GM23248 (cell line): ENCODE results near the gene BAX. TPM values are rescaled to one million over a fixed set of nuclear protein-coding genes. Genes with fewer than 3 reads are reported as not detected.

ENCODE experiments used
- DNase-seq: peaks from one replicate; pipeline ENCODE4 v3.0.0-alpha.2; 2015
- H2AFZ ChIP-seq: fragments of 200-600 bp; sonication (generic); 2 replicates; pipeline ENCODE4 v1.6.1; 2016; ENCODE audit warnings: antibody characterized with exemption
- H3F3A ChIP-seq: fragments of 200-600 bp; sonication (generic); 2 replicates; pipeline ENCODE4 v1.6.1; 2016; ENCODE audit warnings: mild to moderate bottlenecking, antibody characterized with exemption, mixed run types; ENCODE audit not compliant: insufficient read depth
- H3K27ac ChIP-seq: fragments of 200-600 bp; sonication (generic); 2 replicates; pipeline ENCODE4 v1.5.1; 2016; ENCODE audit warnings: mild to moderate bottlenecking
- H3K27me3 ChIP-seq: fragments of 200-600 bp; sonication (generic); replicated peaks from 2 replicates; pipeline ENCODE4 v1.6.1; 2016; ENCODE audit warnings: mild to moderate bottlenecking; ENCODE audit not compliant: insufficient read depth
- H3K36me3 ChIP-seq: fragments of 200-600 bp; sonication (generic); 2 replicates; pipeline ENCODE4 v1.6.1; 2016; ENCODE audit warnings: low read depth, mild to moderate bottlenecking
- H3K4me1 ChIP-seq: fragments of 200-600 bp; sonication (generic); 2 replicates; pipeline ENCODE4 v1.6.1; 2016; ENCODE audit warnings: mild to moderate bottlenecking; ENCODE audit not compliant: insufficient read depth
- H3K4me2 ChIP-seq: fragments of 200-600 bp; sonication (generic); one replicate; pipeline ENCODE4 v1.6.1; 2016; ENCODE audit warnings: mild to moderate bottlenecking; ENCODE audit not compliant: unreplicated experiment
- H3K4me3 ChIP-seq: fragments of 200-600 bp; sonication (generic); 2 replicates; pipeline ENCODE4 v1.5.1; 2016; ENCODE audit warnings: mild to moderate bottlenecking
- H3K79me2 ChIP-seq: fragments of 200-600 bp; sonication (generic); 2 replicates; pipeline ENCODE4 v1.6.1; 2016; ENCODE audit warnings: mild to moderate bottlenecking; ENCODE audit not compliant: insufficient read depth
- H3K9ac ChIP-seq: fragments of 200-600 bp; sonication (generic); 2 replicates; pipeline ENCODE4 v1.6.1; 2016; ENCODE audit warnings: mild to moderate bottlenecking
- H3K9me2 ChIP-seq: fragments of 200-600 bp; sonication (generic); 2 replicates; pipeline ENCODE4 v1.6.1; 2016; ENCODE audit warnings: mixed run types, mild to moderate bottlenecking, moderate library complexity; ENCODE audit not compliant: insufficient read depth
- H3K9me3 ChIP-seq: fragments of 200-600 bp; sonication (generic); one replicate; pipeline ENCODE4 v1.6.1; 2017; ENCODE audit warnings: low read depth
- H4K20me1 ChIP-seq: fragments of 200-600 bp; sonication (generic); 2 replicates; pipeline ENCODE4 v1.6.0; 2016; ENCODE audit not compliant: insufficient read depth
- EZH2 ChIP-seq: fragments of 200-600 bp; sonication (generic); IDR thresholded peaks from 2 replicates; pipeline ENCODE4 v1.6.1; 2018; ENCODE audit warnings: antibody characterized with exemption, mild to moderate bottlenecking; ENCODE audit not compliant: insufficient read depth, poor library complexity, severe bottlenecking
- EZH2phosphoT487 ChIP-seq: fragments of 200-600 bp; sonication (generic); IDR thresholded peaks from 2 replicates; pipeline ENCODE4 v1.6.1; 2018; ENCODE audit warnings: antibody characterized with exemption, moderate library complexity, mild to moderate bottlenecking, low read depth; ENCODE audit not compliant: insufficient read depth
- WGBS, 2 experiments: methylation state at CpG; one replicate each; pipeline ENCODE4 v1.1.6; 2015 to 2017; ENCODE audit warnings: low lambda C conversion rate in 2 of 2, low coverage in 1 of 2; ENCODE audit errors: missing lambda C conversion rate in 2 of 2; 5-methylcytosine and 5-hydroxymethylcytosine counted together
- in situ Hi-C: fragments of 300-500 bp; cut with MboI; formaldehyde crosslinking; loops from 2 replicates; pipeline ENCODE4 v1.15.0; 2020
- polyA plus RNA-seq: library from polyadenylated mRNA; unstranded; fragments of >200 nt; fragmentation: Nextera tagmentation; extraction: Ambion mirVana; gene quantifications from 2 replicates; pipeline ENCODE4 v1.2.1, GENCODE V29; 2016
- total RNA-seq: library from RNA; depleted of rRNA; stranded (reverse); fragments of >200 nt; shearing (Covaris generic); gene quantifications from 2 replicates; pipeline ENCODE4 v1.2.3, GENCODE V29; 2014

The BAX gene
- total and polyA plus RNA-seq, 2 experiments from 2014 or later, result 97.3 to 106 TPM

GRCh38 chr19:48910803-48911202, 43.9 kb upstream of the BAX start:
- no peak overlapping the region for H3K27ac ChIP-seq
- no peaks in the 10 kb centered on the region for H3K27me3 ChIP-seq
- TF ChIP-seq EZH2phosphoT487, result no peak
- no peak for TF ChIP-seq EZH2
- no peaks in the 10 kb centered on the region for H3K9me2 ChIP-seq
- H3K9me3 ChIP-seq, result no peaks in the 10 kb centered on the region
- 68 to 88% methylated on average over 2 of the region's 2 CpGs for WGBS, 2 experiments
- H3F3A ChIP-seq, result no peaks in the 10 kb centered on the region
- in situ Hi-C loops, result no loop called here
- no peak for DNase-seq
- H2AFZ ChIP-seq, result no peak overlapping the region
- H4K20me1 ChIP-seq, result no peaks in the 10 kb centered on the region
- H3K36me3 ChIP-seq, result peaks cover 27% of the 10 kb centered on the region; the same call in 1 of the 2 replicates
- H3K4me1 ChIP-seq, result no peaks in the 10 kb centered on the region
- H3K4me2 ChIP-seq, result no peak overlapping the region
- H3K9ac ChIP-seq, result no peak overlapping the region
- H3K4me3 ChIP-seq, result no peak overlapping the region
- H3K79me2 ChIP-seq, result no peaks in the 10 kb centered on the region

GRCh38 chr19:48913114-48913889, 41.4 kb upstream of the BAX start:
- in situ Hi-C loops, result no loop called here
- no peak overlapping the region for H3K4me2 ChIP-seq
- no peaks in the 10 kb centered on the region for H4K20me1 ChIP-seq
- no peaks in the 10 kb centered on the region for H3K27me3 ChIP-seq
- no peak overlapping the region for H3K9ac ChIP-seq
- peak; percentile 22 for DNase-seq
- H3K79me2 ChIP-seq, result no peaks in the 10 kb centered on the region
- H2AFZ ChIP-seq, result no peak overlapping the region
- no peaks in the 10 kb centered on the region for H3K9me2 ChIP-seq
- H3K9me3 ChIP-seq, result no peaks in the 10 kb centered on the region
- H3K4me3 ChIP-seq, result no peak overlapping the region
- WGBS, 2 experiments, result 74 to 77% methylated on average over 8 to 9 of the region's 9 CpGs
- H3K4me1 ChIP-seq, result no peaks in the 10 kb centered on the region
- TF ChIP-seq EZH2 (no peak), EZH2phosphoT487 (no peak)
- H3F3A ChIP-seq, result no peaks in the 10 kb centered on the region
- H3K36me3 ChIP-seq, result peaks cover 33% of the 10 kb centered on the region; the same call in 1 of the 2 replicates
- no peak overlapping the region for H3K27ac ChIP-seq

GRCh38 chr19:48914181-48914580, 40.5 kb upstream of the BAX start:
- Histone ChIP-seq H3K27ac (no peak overlapping the region), H3K27me3 (no peaks in the 10 kb centered on the region), H3K36me3 (peaks cover 36% of the 10 kb centered on the region; the same call in 1 of the 2 replicates), H3F3A (no peaks in the 10 kb centered on the region), H3K9me3 (no peaks in the 10 kb centered on the region), H3K4me1 (no peaks in the 10 kb centered on the region), H3K4me2 (no peak overlapping the region), H3K4me3 (no peak overlapping the region), H3K9ac (no peak overlapping the region), H2AFZ (no peak overlapping the region), H3K9me2 (no peaks in the 10 kb centered on the region), H3K79me2 (no peaks in the 10 kb centered on the region), H4K20me1 (no peaks in the 10 kb centered on the region)
- no peak for TF ChIP-seq EZH2phosphoT487
- no peak for TF ChIP-seq EZH2
- DNase-seq, result no peak
- 90 to 93% methylated on average over 8 of the region's 8 CpGs for WGBS, 2 experiments
- in situ Hi-C loops, result no loop called here

DNA sequence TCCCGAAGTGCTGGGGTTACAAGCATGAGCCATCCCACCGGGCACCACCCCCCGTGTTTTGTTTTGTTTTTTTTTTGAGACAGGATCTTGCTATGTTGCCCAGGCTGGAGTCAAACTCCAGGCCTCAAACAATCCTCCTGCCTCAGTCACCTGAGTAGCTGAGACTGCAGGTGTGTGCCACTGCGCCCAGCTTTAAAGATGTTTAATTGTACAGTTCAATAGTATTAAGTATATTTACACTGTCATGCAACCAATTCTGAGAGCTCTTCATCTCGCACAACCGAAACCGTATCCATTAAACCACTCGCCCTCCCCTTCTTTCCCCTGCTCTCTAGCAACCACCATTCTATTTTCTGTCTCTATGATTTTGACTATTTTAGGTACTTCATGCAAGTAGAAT, 38.9 kb upstream of the BAX start:
- H3K4me1 ChIP-seq, result no peaks in the 10 kb centered on the region
- no peaks in the 10 kb centered on the region for H3K9me2 ChIP-seq
- no peaks in the 10 kb centered on the region for H3K79me2 ChIP-seq
- H3F3A ChIP-seq, result no peaks in the 10 kb centered on the region
- no peaks in the 10 kb centered on the region for H3K9me3 ChIP-seq
- H3K36me3 ChIP-seq, result peaks cover 26% of the 10 kb centered on the region; the same call in 1 of the 2 replicates
- no peak overlapping the region for H2AFZ ChIP-seq
- no peaks in the 10 kb centered on the region for H4K20me1 ChIP-seq
- WGBS, 2 experiments, result 84% methylated on average over 8 of the region's 8 CpGs
- no peak overlapping the region for H3K4me2 ChIP-seq
- no peak overlapping the region for H3K9ac ChIP-seq
- in situ Hi-C loops, result no loop called here
- no peak overlapping the region for H3K27ac ChIP-seq
- no peaks in the 10 kb centered on the region for H3K27me3 ChIP-seq
- no peak for DNase-seq
- no peak for TF ChIP-seq EZH2phosphoT487
- no peak for TF ChIP-seq EZH2
- H3K4me3 ChIP-seq, result no peak overlapping the region
